Mammary microvascular endothelial cell (primary cell): ENCODE data around the gene PLA2G5. TPM values are rescaled to one million over a fixed set of nuclear protein-coding genes. Genes with fewer than 3 reads are reported as not detected.

ENCODE experiments used
- total RNA-seq: library from RNA; depleted of rRNA; stranded (reverse); fragments of >200 nt; gene quantifications from 2 replicates; pipeline ENCODE4 v1.2.3, GENCODE V29; 2015

PLA2G5 gene, protein sequence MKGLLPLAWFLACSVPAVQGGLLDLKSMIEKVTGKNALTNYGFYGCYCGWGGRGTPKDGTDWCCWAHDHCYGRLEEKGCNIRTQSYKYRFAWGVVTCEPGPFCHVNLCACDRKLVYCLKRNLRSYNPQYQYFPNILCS
- total RNA-seq = 4.0 and 5.5 TPM in 2 replicates

DNA sequence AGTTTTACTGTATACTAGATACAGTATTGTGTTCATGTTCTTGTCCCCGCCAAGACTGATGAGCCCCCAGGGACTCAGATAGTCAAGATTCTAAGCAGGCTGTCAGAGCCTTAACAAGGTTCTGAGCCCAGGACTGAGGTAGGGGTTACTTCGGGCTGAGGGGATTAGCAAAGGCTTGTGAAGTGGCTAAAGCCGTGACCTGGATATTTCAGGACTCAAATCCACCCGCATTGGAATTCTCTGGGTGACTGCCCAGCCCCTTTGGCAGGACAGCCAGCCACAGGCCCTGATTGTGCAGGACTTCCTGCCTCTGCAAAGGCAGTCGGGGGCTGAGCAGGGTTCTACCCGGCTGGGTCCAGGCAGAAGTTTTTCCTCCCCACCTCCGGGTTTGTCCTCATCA lies at the start of gene PLA2G5:
Gene PLA2G5 (plus strand): TSS at position 321 of the 400 bp plus-strand sequence. CDS start 14,637 bp downstream, outside the sequence.

DNA sequence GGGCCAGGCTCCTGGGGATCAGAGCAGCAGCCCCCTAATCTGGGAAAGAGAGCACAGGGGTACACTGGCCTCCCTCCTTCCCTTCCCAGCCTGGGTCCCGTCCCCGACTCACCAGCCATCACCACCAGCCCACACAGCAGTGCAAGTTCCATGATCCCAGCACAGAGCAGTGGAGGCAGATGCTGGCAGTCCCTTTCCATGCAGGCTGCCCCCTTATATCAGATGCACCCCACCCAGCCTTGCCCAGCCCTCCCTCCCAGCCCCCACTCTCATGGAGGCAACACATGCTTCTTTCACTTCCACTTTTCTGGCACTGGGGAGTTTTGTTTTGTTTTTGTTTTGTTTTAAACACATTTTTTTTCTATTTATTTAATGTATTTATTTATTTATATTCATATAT lies 49.4 kb downstream of the PLA2G5 start, which contains the start of gene PLA2G2D:
Gene PLA2G2D (minus strand): TSS at position 190 of the 400 bp plus-strand sequence. CDS start 38 bp downstream, at position 152.

DNA sequence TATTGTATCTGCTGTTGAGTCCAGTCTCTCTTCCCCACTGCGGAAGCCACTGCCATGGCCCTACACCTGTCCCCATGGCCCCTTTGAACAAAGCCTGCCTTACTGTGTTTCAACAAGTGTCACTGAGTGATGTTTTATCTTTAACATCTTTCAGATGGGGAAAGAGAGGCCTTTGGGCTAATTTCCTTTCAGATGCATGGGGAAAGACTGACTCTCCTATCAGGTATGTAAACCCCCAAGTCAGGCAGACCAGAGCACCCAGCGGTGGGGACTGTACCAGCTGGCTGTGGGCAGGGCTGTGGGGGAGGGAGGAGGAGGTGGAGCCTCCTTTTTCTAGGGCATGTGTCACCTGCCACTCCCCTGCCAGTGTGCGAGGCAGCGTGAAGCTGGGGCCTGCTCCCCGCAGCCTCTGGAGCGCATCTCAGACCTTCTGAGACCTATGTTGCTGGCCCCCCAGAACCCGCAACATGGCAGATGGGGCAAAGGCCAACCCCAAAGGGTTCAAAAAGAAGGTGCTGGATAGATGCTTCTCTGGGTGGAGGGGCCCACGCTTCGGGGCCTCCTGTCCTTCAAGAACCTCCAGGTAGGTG lies 69.1 kb downstream of the PLA2G5 start, which contains the start of gene PLA2G2F:
Gene PLA2G2F (plus strand): TSS at position 363 of the 590 bp plus-strand sequence. CDS start 105 bp downstream, at position 468.

Other genes starting within 250 kb of the PLA2G5 start
- gene OTUD3, start 187.8 kb upstream of the PLA2G5 start, total RNA-seq = 1.8 and 2.1 TPM in 2 replicates
- gene PLA2G2E, start 146.6 kb upstream of the PLA2G5 start, total RNA-seq = not detected in 2 replicates
- not detected in 2 replicates for gene PLA2G2A, start 90.6 kb upstream of the PLA2G5 start, total RNA-seq
- not detected in 2 replicates for gene PLA2G2D, start 49.3 kb downstream of the PLA2G5 start, total RNA-seq
- not detected in 2 replicates for gene PLA2G2F, start 69.1 kb downstream of the PLA2G5 start, total RNA-seq
- gene UBXN10, start 115.9 kb downstream of the PLA2G5 start, total RNA-seq = 0.07 and 0.39 TPM in 2 replicates
- gene PLA2G2C, start 116.3 kb downstream of the PLA2G5 start, total RNA-seq = not detected in 2 replicates
- not detected in 2 replicates for gene VWA5B1, start 220.7 kb downstream of the PLA2G5 start, total RNA-seq